CD4-positive, alpha-beta T cell treated with Interleukin-6 for 4 hours (primary cell): ENCODE data around the gene NUP58.
"Not testable (repeated sequence)": the region's sequence is repeated elsewhere in the genome, so short reads cannot be mapped to it uniquely, and the experiment has no call there.

Source experiments
- DNase-seq: peaks from one replicate; pipeline ENCODE4 v3.0.0-alpha.2; 2020; ENCODE audit warnings: mixed read lengths

The NUP58 gene

GRCh38 chr13:25306671-25307464 is 5.4 kb downstream of the NUP58 start:
- no peak for DNase-seq

- no peak for DNase-seq
Measured at GRCh38 chr13:25310891-25311290, 9.5 kb downstream of the NUP58 start.

GRCh38 chr13:25318946-25319345 is 17.5 kb downstream of the NUP58 start:
- DNase-seq: not testable (repeated sequence)

- no peak for DNase-seq
Measured at GRCh38 chr13:25319771-25320170, 18.3 kb downstream of the NUP58 start.

- no peak for DNase-seq
Measured at GRCh38 chr13:25324100-25324499, 22.7 kb downstream of the NUP58 start.

GRCh38 chr13:25329706-25330105 is 28.3 kb downstream of the NUP58 start:
- DNase-seq: no peak

GRCh38 chr13:25330541-25330940 is 29.1 kb downstream of the NUP58 start:
- DNase-seq: no peak

GRCh38 chr13:25335856-25336255 is 34.4 kb downstream of the NUP58 start:
- DNase-seq: no peak

- no peak for DNase-seq
Measured at GRCh38 chr13:25345576-25345975, 44.2 kb downstream of the NUP58 start.

GRCh38 chr13:25347151-25347550 is 45.7 kb downstream of the NUP58 start:
- DNase-seq: no peak

- DNase-seq: no peak
Measured at GRCh38 chr13:25351404-25351803, 50.0 kb downstream of the NUP58 start.

- DNase-seq: no peak
Measured at GRCh38 chr13:25352230-25352629, 50.8 kb downstream of the NUP58 start.

- no peak for DNase-seq
Measured at GRCh38 chr13:25352806-25353205, 51.4 kb downstream of the NUP58 start.

GRCh38 chr13:25353344-25353743 is 51.9 kb downstream of the NUP58 start:
- no peak for DNase-seq

GRCh38 chr13:25354377-25354776 is 53.0 kb downstream of the NUP58 start:
- DNase-seq: no peak

- DNase-seq: not testable (repeated sequence)
Measured at GRCh38 chr13:25360443-25360842, 59.0 kb downstream of the NUP58 start.

GRCh38 chr13:25365720-25366235 is 64.4 kb downstream of the NUP58 start:
- no peak for DNase-seq

GRCh38 chr13:25371158-25371874 is 69.9 kb downstream of the NUP58 start:
- no peak for DNase-seq

- no peak for DNase-seq
Measured at GRCh38 chr13:25371875-25372283, 70.5 kb downstream of the NUP58 start, which contains the start of gene ATP8A2. TSS of gene ATP8A2 (plus strand) at chr13:25371974. CDS start at chr13:25372213, 239 bp downstream.

GRCh38 chr13:25372284-25373081 is 71.1 kb downstream of the NUP58 start:
- DNase-seq: no peak

- peak; percentile 37 for DNase-seq
Measured at GRCh38 chr13:25375727-25376358, 74.4 kb downstream of the NUP58 start.

GRCh38 chr13:25377244-25377962 is 76.0 kb downstream of the NUP58 start:
- DNase-seq: no peak
